Body of pancreas (tissue), 4 donors: Measurements from ENCODE around the gene NLRP1. TPM values are rescaled to one million over a fixed set of nuclear protein-coding genes. Genes with fewer than 3 reads are reported as not detected.

ENCODE experiments used
- ATAC-seq: fragments of 150-250 bp; one replicate; pipeline ENCODE4 v1.9.1; 2016
- DNase-seq, 4 donors: peaks; one replicate each; pipeline ENCODE4 v3.0.0-alpha.2; 2019
- H3K27ac ChIP-seq, 4 donors: fragments of 200-600 bp; sonication (generic); 1 replicate in 3 of 4; 2 replicates in 1 of 4; pipeline versions ENCODE4 v1.5.1 to v1.6.1; 2016 to 2019; ENCODE audit warnings: mild to moderate bottlenecking in 1 of 4, mixed read lengths in 1 of 4, moderate library complexity in 1 of 4
- H3K27me3 ChIP-seq, 2 donors: fragments of 200-600 bp; sonication (generic); one replicate each; pipeline ENCODE4 v1.6.0; 2016; ENCODE audit warnings: mild to moderate bottlenecking in 1 of 2
- H3K36me3 ChIP-seq, 2 donors: fragments of 200-600 bp; sonication (generic); replicated peaks in 1 of 2; 2 replicates each; pipeline ENCODE4 v1.5.1; 2016; ENCODE audit warnings: low read depth in 2 of 2; ENCODE audit not compliant: insufficient read depth in 1 of 2
- H3K4me1 ChIP-seq: fragments of 200-600 bp; sonication (generic); one replicate; pipeline ENCODE4 v1.6.0; 2016
- H3K4me3 ChIP-seq, 2 donors: fragments of 200-600 bp; sonication (generic); 1 replicate in 1 of 2; 2 replicates in 1 of 2; pipeline ENCODE4 v1.5.1; 2016 to 2019
- H3K9me3 ChIP-seq, 3 donors: fragments of 200-600 bp; sonication (generic); 1 replicate in 2 of 3; 2 replicates in 1 of 3; pipeline ENCODE4 v1.5.1; 2016
- POLR2A ChIP-seq, 3 donors: fragments of 450-650 bp; IDR thresholded peaks; one replicate each; pipeline ENCODE4 v1.6.1; 2016; ENCODE audit warnings: antibody characterized with exemption in 3 of 3, mild to moderate bottlenecking in 2 of 3
- WGBS, 2 donors: methylation state at CpG; one replicate each; pipeline ENCODE4 v1.1.5; 2017; 5-methylcytosine and 5-hydroxymethylcytosine counted together
- intact Hi-C: fragments of 100-400 bp; cut with DNase I; formaldehyde crosslinking; loops from one replicate; pipeline ENCODE4 v1.15.1; 2023
- total RNA-seq, 2 donors: library from RNA; depleted of rRNA; stranded (reverse); fragments of >200 nt; gene quantifications; one replicate each; pipeline ENCODE4 v1.1.0, GENCODE V29; 2016
- TF ChIP-seq, protein P1 (sequence below), 7 experiments: fragments of 450-650 bp in 4 of 7; fragments of 200-600 bp in 3 of 7; sonication (generic) in 3 of 7; IDR thresholded peaks; one replicate each; pipeline ENCODE4 v1.5.1; 2016 to 2019; ENCODE audit warnings: antibody characterized with exemption in 7 of 7

The NLRP1 gene
- total RNA-seq, 2 donors from 2014 or later: 8.9 to 14.3 TPM

DNA sequence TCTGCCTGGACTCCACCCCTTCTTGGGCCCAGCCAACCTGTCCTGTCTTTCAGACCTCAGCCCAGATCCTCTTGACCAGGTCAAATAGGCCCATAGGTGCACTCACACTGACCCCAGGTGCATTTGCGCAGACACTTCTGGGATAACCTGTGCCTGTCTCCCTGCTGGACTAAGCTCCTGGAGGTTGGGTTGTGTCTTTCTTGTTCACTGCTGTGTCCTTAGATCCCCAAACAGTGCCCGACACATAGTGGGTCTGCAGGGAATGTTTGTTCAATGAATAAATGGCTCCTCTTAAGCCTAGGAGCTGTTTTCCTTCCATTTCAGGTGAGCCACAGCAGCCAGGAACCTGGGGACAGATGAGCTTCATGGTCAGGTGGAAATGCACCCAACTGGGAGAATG, 48.9 kb downstream of the NLRP1 start:
- no peak overlapping the region for H3K4me3 ChIP-seq
- no peak for TF ChIP-seq POLR2A (IDR thresholded peaks at IDR 0.05)
- TF ChIP-seq, protein P1, sequence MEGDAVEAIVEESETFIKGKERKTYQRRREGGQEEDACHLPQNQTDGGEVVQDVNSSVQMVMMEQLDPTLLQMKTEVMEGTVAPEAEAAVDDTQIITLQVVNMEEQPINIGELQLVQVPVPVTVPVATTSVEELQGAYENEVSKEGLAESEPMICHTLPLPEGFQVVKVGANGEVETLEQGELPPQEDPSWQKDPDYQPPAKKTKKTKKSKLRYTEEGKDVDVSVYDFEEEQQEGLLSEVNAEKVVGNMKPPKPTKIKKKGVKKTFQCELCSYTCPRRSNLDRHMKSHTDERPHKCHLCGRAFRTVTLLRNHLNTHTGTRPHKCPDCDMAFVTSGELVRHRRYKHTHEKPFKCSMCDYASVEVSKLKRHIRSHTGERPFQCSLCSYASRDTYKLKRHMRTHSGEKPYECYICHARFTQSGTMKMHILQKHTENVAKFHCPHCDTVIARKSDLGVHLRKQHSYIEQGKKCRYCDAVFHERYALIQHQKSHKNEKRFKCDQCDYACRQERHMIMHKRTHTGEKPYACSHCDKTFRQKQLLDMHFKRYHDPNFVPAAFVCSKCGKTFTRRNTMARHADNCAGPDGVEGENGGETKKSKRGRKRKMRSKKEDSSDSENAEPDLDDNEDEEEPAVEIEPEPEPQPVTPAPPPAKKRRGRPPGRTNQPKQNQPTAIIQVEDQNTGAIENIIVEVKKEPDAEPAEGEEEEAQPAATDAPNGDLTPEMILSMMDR (IDR thresholded peaks at IDR 0.05): no peak
- no peak for ATAC-seq
- intact Hi-C loops: no loop called here
- no peaks in the 10 kb centered on the region for H3K9me3 ChIP-seq
- no peaks in the 10 kb centered on the region for H3K4me1 ChIP-seq
- no peak overlapping the region for H3K27ac ChIP-seq
- DNase-seq: no peak
- no peaks in the 10 kb centered on the region for H3K27me3 ChIP-seq
- no peaks in the 10 kb centered on the region for H3K36me3 ChIP-seq
- 60 to 68% methylated on average over 2 of the region's 2 CpGs for WGBS, 2 donors

DNA sequence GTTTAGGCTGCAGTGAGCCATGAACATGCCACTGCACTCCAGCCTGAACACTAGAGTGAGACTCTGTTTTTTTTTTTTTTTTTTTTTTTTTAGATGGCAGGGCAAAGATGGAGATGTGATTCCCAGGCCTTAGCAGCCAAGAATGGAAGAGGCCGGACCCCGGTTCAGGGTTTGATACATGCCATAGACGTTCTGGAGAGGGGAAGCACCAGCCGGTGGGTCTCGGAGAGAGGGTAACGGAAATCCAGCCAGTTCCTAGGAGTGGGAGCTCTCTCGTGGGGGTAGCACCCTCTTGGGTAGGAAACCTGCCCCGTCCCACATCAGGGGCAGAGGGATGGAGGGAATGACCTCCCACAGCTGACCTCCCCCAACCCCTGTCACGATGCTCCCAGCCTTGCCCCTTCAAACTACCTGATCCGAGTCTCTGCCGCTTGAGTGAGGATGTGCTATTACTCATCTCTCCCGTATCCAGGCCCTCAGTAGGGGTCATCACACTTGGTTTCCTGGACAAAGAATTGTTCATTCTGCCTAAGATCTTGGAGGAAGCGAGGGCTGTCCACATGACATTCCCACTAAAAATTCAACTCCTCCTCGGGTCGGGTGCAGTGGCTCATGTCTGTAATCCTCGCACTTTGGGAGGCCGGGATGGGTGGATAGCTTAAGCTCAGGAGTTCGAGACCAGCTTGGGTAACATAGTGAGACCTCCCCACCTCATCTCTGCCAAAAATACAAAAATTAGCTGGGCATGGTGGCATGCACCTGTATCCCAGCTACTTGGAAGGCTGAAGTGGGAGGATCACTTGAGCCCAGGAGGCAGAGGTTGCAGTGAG, 50.6 kb downstream of the NLRP1 start:
- Histone ChIP-seq H3K4me1 (no peaks in the 10 kb centered on the region), H3K36me3 (no peaks in the 10 kb centered on the region), H3K4me3 (no peak overlapping the region), H3K9me3 (no peaks in the 10 kb centered on the region), H3K27ac (no peak overlapping the region), H3K27me3 (no peaks in the 10 kb centered on the region)
- ATAC-seq (no peak), DNase-seq (no peak)
- TF ChIP-seq POLR2A (IDR thresholded peaks at IDR 0.05): no peak
- TF ChIP-seq, protein P1 (IDR thresholded peaks at IDR 0.05): no peak
- intact Hi-C loops: no loop called here
- 65 to 72% methylated on average over 18 of the region's 18 CpGs for WGBS, 2 donors

DNA sequence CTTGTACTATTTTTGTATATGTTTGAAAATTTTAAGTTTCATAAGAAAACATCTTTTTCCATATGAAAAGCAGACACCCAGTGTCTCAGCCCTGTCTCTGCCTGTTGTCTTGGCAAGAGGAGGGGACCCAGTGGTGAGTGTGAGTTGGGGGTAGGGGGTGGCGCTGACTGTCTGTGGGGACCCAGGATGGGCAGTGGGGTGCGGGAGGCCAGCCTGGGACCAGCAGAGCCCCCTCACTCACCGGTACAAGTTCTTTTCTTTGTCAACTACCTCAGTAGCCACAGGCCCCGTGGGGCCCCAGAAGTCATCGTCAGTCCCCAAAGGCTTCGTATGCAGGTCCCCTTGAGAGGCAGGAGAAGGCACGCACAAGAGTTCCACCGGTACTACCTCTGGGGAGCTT, 51.7 kb downstream of the NLRP1 start:
- WGBS, 2 donors: 77 to 79% methylated on average over 6 to 7 of the region's 8 CpGs
- no peak overlapping the region for H3K27ac ChIP-seq
- no peak for TF ChIP-seq POLR2A (IDR thresholded peaks at IDR 0.05)
- TF ChIP-seq, protein P1 (IDR thresholded peaks at IDR 0.05): no peak

DNA sequence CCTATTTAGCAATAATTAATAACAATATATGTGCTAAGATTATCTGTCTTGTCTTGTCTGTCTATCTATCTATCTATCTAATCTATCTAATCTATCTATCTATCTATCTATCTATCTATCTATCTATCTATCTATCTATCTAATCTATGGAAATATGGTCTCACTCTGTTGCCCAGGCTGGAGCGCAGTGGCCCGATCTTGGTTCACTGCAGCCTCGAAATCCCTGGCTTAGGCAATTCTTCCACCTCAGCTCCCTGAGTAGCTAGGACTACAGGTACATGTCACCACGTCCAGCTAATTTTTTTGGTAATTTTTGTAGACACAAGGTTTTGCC, 53.3 kb downstream of the NLRP1 start:
- intact Hi-C loops: no loop called here
- 78 to 84% methylated on average over 4 of the region's 4 CpGs for WGBS, 2 donors
- no peak for DNase-seq
- H3K4me3 ChIP-seq: no peak overlapping the region
- no peaks in the 10 kb centered on the region for H3K27me3 ChIP-seq
- H3K9me3 ChIP-seq: no peaks in the 10 kb centered on the region
- no peak for ATAC-seq
- TF ChIP-seq, protein P1 (IDR thresholded peaks at IDR 0.05): no peak
- no peak for TF ChIP-seq POLR2A (IDR thresholded peaks at IDR 0.05)
- H3K36me3 ChIP-seq: no peaks in the 10 kb centered on the region
- no peaks in the 10 kb centered on the region for H3K4me1 ChIP-seq
- H3K27ac ChIP-seq: no peak overlapping the region

More for the DNA sequence above, 51.7 kb downstream of the NLRP1 start:
- Histone ChIP-seq H3K4me3 (no peak overlapping the region), H3K4me1 (no peaks in the 10 kb centered on the region), H3K9me3 (no peaks in the 10 kb centered on the region), H3K27me3 (no peaks in the 10 kb centered on the region), H3K36me3 (no peaks in the 10 kb centered on the region)
- ATAC-seq: no peak
- intact Hi-C loops: no loop called here
- no peak for DNase-seq
